LNCaP clone FGC (cell line): ENCODE data around the gene LRRK1.
A peak's percentile ranks its signal among the peaks of the same experiment; 100 is the strongest.

ENCODE experiments used
- DNase-seq: peaks from one replicate; pipeline ENCODE4 v3.0.0-alpha.2; 2011; ENCODE audit warnings: low read depth
- H3K4me3 ChIP-seq: 2 replicates; pipeline ENCODE4 v1.5.1; 2011; ENCODE audit warnings: mild to moderate bottlenecking, low read depth, low read length, control low read depth
- TF ChIP-seq, protein P1 (sequence below): IDR thresholded peaks from 2 replicates; pipeline ENCODE4 v1.5.1; 2012; ENCODE audit warnings: mild to moderate bottlenecking; ENCODE audit not compliant: control insufficient read depth, insufficient read depth; ENCODE audit errors: extremely low read depth

The LRRK1 gene

DNA sequence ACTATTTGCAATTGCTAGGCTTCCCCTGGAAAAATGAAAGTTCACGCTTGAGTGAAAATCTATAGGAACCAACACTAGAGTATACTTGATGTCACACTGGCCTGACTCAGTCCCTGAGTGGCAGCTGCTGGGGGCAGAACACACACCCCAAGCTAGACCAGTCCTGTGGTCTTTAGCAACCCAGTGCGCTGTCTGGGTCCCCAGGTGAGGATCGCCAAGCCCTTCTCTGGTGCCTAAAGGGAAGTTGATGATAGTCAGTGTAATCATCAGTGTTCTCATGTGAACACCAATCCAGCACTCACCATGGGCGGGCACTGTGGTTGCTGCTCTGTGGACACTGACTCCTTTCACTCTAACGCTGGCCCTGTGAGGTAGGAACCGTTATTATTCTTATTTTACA, 28.3 kb upstream of the LRRK1 start:
- no peak overlapping the region for H3K4me3 ChIP-seq
- DNase-seq, result no peak
- TF ChIP-seq, protein P1, sequence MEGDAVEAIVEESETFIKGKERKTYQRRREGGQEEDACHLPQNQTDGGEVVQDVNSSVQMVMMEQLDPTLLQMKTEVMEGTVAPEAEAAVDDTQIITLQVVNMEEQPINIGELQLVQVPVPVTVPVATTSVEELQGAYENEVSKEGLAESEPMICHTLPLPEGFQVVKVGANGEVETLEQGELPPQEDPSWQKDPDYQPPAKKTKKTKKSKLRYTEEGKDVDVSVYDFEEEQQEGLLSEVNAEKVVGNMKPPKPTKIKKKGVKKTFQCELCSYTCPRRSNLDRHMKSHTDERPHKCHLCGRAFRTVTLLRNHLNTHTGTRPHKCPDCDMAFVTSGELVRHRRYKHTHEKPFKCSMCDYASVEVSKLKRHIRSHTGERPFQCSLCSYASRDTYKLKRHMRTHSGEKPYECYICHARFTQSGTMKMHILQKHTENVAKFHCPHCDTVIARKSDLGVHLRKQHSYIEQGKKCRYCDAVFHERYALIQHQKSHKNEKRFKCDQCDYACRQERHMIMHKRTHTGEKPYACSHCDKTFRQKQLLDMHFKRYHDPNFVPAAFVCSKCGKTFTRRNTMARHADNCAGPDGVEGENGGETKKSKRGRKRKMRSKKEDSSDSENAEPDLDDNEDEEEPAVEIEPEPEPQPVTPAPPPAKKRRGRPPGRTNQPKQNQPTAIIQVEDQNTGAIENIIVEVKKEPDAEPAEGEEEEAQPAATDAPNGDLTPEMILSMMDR, result no peak

DNA sequence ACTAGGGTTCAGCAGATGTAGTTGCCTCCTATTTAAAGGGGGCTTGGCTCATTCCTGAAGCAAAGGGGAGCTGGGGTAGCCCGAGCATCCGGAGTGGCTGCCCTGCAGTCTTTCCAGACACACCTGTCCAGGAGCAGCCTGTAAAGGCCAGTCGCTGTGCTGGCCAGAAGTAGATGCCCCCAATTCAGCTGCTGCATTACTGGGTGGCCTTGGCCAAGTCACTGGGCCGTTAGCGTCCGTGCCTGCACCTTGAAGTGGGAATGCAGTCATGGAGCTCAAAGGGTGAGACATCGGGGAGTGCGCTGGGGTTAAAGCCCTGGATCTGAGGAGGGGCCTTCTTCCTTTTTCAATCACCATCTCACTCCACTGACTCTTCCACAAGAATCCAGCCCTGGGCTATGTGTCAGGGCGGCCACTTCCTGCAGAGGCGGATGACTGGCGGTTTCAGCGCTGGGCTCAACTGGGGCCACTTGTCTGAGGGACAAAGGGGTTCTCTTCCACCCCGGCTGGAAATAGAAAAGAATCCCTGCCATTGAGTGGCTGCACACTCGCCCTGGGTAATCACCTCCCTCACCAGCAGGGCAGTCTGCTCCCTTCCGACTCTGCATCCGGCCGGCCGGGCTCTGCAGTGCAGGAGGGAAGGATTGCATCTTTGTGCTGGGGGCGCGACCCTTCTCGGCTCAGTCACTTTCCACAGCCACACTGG, 27.7 kb upstream of the LRRK1 start:
- TF ChIP-seq, protein P1, result no peak
- no peak for DNase-seq
- no peak overlapping the region for H3K4me3 ChIP-seq

DNA sequence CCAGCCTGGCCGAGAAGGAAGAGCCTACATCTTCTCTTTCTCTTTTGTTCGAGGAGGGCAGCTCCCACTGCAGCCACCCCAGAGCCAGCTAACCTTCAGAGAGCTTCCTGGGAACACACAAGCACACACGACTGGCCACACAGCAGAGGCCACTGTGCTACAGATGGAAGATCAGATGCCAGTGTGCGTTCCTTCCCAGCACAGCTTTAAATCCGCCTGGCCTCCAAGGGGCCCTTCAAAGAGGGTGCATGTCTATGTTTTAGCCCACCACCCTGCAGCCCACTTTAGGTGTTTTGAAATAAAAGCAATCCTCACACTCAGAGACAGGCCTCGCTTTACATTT, 27.2 kb upstream of the LRRK1 start:
- DNase-seq, result no peak
- TF ChIP-seq, protein P1, result no peak
- H3K4me3 ChIP-seq, result no peak overlapping the region

DNA sequence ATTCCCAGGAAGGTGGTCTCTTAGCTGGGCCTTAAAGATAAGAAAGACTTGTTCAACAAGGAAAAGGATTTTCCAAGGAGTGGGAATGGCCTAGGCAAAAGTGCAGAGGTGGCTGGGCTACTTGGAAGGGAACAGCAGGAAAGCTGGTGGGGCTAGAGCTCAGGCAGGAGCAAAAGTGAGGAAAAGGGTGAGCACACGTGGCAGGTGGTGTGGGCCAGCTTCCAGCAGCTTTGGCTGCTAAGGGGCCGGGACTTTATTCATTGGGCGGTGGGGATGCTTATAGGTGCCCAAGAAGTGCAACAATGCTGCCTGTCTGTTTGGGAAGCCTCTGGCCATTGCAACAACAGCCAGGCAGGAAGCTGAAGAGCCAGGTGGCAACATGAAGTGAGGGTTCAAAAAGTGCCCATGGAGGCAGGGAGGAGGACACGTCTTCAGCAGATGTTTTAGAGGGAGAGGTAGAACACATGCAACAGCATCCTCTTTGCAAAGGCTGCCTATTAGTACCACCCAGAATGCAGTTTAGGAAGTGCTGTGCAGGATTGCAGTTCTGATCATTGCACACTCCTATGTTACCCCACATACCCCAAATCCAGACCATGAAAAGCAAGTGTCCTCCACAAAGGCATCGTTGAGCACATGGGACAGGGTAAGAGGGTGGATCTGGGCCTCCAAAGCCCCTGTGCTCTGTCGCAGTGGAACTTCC, 25.7 kb upstream of the LRRK1 start:
- no peak for DNase-seq
- TF ChIP-seq, protein P1, result no peak
- no peak overlapping the region for H3K4me3 ChIP-seq

DNA sequence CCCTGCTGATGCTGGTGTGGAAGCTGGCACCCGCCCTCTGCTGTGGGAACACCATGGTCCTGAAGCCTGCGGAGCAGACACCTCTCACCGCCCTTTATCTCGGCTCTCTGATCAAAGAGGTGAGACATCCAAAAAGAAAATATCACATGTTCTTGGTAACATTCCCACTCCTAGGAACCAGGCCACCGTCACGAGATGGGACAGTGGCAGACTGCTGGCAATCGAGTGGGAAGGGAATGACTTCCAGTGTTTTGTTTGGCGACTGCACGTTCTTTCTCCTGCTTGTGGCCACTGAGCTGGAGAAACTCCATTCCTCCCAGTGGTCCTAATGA, 25.2 kb upstream of the LRRK1 start:
- H3K4me3 ChIP-seq, result no peak overlapping the region
- peak; percentile 95 for DNase-seq
- TF ChIP-seq, protein P1, result no peak

DNA sequence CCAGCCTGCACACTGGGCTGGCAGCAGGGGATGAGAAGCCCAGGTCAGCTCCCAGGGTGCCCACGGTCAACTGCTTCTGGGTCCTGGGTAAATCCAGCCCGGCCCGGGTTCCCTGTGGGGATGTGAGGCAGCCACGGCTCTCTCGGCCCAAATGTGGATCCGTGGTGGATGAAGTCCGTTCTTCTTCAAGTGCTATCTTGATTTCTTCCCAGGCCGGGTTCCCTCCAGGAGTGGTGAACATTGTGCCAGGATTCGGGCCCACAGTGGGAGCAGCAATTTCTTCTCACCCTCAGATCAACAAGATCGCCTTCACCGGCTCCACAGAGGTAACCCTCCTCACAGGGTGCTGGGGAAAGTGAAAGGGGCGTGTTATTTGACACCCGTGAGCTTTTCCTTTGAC, 23.4 kb upstream of the LRRK1 start:
- no peak for DNase-seq
- no peak overlapping the region for H3K4me3 ChIP-seq
- TF ChIP-seq, protein P1, result no peak
